Esophagus mucosa (tissue), 1 donor: ENCODE measurements around the gene LIMCH1. TPM values are rescaled to one million over a fixed set of nuclear protein-coding genes. Genes with fewer than 3 reads are reported as not detected.
"Not testable (repeated sequence)": the region's sequence is repeated elsewhere in the genome, so short reads cannot be mapped to it uniquely, and the experiment has no call there.

Experiments
- ATAC-seq: fragments of 200-7000 bp; cut with Tn5 transposase; one replicate; pipeline ENCODE4 v1.9.1; 2020
- total RNA-seq: library from RNA; stranded (reverse); gene quantifications from one replicate; pipeline ENCODE4 v1.2.4, GENCODE V29; 2023
- donor health status: DM: yes; HTN: yes; CAD: no.

Gene LIMCH1
- total RNA-seq, 1 donor from 2014 or later, result 15.5 TPM

GRCh38 chr4:41731569-41732126 lies 193.7 kb downstream of the LIMCH1 start:
- ATAC-seq, result no peak

GRCh38 chr4:41734371-41734770 lies 196.4 kb downstream of the LIMCH1 start:
- ATAC-seq, result no peak

GRCh38 chr4:41737491-41737890 lies 199.5 kb downstream of the LIMCH1 start:
- ATAC-seq, result not testable (repeated sequence)

GRCh38 chr4:41741354-41741753 lies 203.4 kb downstream of the LIMCH1 start:
- ATAC-seq, result no peak

DNA sequence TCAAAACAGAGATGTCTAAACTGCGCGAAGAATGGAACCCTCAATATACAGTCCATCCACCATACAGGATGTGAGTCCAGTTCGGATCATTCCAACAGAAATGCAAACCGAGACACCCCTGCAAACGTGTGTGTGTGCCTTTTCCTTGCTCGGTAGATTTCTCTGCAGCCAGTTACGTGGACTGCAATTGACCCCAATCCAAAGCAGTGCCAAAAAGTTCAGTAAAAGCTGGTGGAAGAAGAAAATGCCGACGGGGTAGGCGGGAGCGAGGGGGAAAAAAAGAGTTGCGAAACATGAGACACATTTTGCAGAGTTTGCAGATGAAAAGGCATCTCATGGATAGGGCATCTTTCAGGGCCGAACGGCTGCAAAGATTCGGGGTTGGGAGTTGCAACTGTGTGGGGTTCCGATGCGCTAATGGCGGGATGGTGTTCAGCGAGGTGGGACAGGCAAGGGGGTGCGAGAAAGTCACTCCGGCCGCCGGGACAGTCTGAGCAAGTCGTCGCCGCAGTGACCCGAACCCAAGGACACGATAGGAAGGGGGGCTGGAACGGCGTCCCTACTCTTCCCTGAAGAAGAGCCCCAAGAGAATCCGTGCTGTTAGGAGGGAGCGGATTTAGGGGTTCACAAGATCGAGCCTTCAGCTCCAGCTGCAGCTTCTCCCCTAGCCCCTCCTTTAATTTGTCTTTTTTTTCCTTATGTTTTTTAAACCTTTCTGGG lies 206.8 kb downstream of the LIMCH1 start:
- no peak for ATAC-seq

- ATAC-seq, result no peak
Measured at GRCh38 chr4:41745292-41746024, 207.5 kb downstream of the LIMCH1 start.

DNA sequence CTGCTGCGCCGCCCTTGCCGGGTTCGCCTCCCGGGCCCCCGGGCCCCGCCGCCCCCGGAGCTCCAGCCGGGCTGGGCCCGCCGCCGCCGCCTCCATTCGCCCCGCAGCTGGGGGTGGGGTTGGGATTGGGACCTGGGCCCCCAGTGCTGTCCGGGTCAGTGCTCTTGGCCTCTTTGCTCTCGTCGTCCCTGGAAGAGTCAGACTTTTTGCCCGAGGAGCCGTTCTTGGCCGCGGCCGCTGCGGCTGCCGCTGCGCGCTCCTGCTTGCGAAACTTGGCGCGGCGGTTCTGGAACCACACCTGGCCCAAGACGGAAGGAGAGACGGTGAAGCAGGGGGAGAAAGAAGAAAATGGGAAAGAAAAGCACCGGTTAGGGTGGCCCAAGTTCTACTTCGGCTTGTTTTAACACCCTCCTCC lies 208.1 kb downstream of the LIMCH1 start:
- no peak for ATAC-seq

GRCh38 chr4:41746440-41747229 lies 208.7 kb downstream of the LIMCH1 start:
- ATAC-seq, result no peak

GRCh38 chr4:41747230-41748055 lies 209.5 kb downstream of the LIMCH1 start:
- no peak for ATAC-seq

DNA sequence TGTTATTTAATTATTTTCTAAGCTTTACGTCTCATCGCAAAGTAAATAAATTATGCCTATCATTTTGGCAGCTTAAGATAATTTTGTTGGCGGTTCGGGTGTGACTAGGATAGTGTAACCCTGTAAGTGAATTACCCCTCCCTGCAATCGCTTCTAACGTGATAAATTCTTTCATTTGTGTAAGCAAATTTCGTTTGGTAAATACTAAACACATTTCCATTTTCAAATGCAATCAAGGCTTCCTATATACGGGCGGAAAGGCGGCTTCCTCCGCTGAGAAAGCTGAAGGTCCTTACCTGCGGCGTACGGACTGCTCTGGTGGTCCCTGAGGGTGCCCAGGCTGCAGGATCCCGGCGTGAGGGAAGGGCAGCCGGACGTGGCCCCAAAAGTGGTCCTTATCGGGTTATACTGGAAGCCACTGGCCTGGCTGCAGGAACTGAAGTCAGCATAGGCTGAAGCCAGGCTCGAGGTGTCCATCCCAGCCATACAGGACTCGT lies 210.2 kb downstream of the LIMCH1 start:
- no peak for ATAC-seq

GRCh38 chr4:41748571-41749475 lies 210.9 kb downstream of the LIMCH1 start, which contains the start of gene PHOX2B:
Gene PHOX2B, minus strand, starts transcription at chr4:41748725. Its CDS starts 115 bp downstream, at chr4:41748610.
- no peak for ATAC-seq

- ATAC-seq, result no peak
Measured at GRCh38 chr4:41749631-41750039, 211.7 kb downstream of the LIMCH1 start.

Other genes starting within 250 kb of the LIMCH1 start
- gene PHOX2B, start 210.6 kb downstream of the LIMCH1 start, total RNA-seq, result not detected